WTC11 (cell line): Measurements from ENCODE around the gene SLC37A1. TPM values are rescaled to one million over a fixed set of nuclear protein-coding genes. Genes with fewer than 3 reads are reported as not detected.

Experiments
- ATAC-seq: fragments of 200-7000 bp; cut with Tn5 transposase; 2 replicates; pipeline ENCODE4 v1.10.0; 2021; ENCODE audit warnings: mild to moderate bottlenecking, moderate library complexity
- CTCF ChIA-PET: fragments of 300-600 bp; sonication (Branson Sonifier 250); formaldehyde crosslinking; loops from one replicate; lab custom pipeline; 2021; ENCODE audit warnings: antibody characterized with exemption; lab: Charles Lee
- POLR2A ChIA-PET: fragments of 350-600 bp; sonication (Branson Sonifier 250); formaldehyde crosslinking; loops from one replicate; lab custom pipeline; 2021; ENCODE audit warnings: antibody characterized with exemption; lab: Charles Lee
- DNase-seq: peaks from one replicate; pipeline ENCODE4 v3.0.0; 2021; ENCODE audit warnings: low spot score
- H3K27ac Mint-ChIP-seq: 2 replicates; pipeline ENCODE4 v1.8.0; 2021; ENCODE audit warnings: mixed read lengths
- H3K27me3 Mint-ChIP-seq: 2 replicates; pipeline ENCODE4 v1.8.0; 2021; ENCODE audit warnings: low read depth, mild to moderate bottlenecking, moderate library complexity, mixed read lengths
- H3K36me3 Mint-ChIP-seq: 2 replicates; pipeline ENCODE4 v1.8.0; 2021; ENCODE audit warnings: mixed read lengths
- H3K4me1 Mint-ChIP-seq: 2 replicates; pipeline ENCODE4 v1.8.0; 2022; ENCODE audit warnings: mixed read lengths
- H3K4me3 Mint-ChIP-seq: 2 replicates; pipeline ENCODE4 v1.8.0; 2021; ENCODE audit warnings: mild to moderate bottlenecking, moderate library complexity, mixed read lengths
- H3K9me3 Mint-ChIP-seq: 2 replicates; pipeline ENCODE4 v1.8.0; 2021; ENCODE audit warnings: mixed read lengths
- AR ChIP-seq: fragments of 250-450 bp; sonication (Bioruptor Pico); IDR thresholded peaks from 2 replicates; pipeline ENCODE4 v1.9.0; 2021; ENCODE audit warnings: mild to moderate bottlenecking
- ESRRA ChIP-seq: sonication (generic); formaldehyde crosslinking; IDR thresholded peaks from 2 replicates; pipeline ENCODE4 v1.8.1; 2022; ENCODE audit warnings: mild to moderate bottlenecking, missing genetic modification reagents, borderline replicate concordance
- FOXP1 ChIP-seq: sonication (generic); formaldehyde crosslinking; IDR thresholded peaks from 2 replicates; pipeline ENCODE4 v1.8.0; 2022; ENCODE audit warnings: missing genetic modification reagents, mild to moderate bottlenecking, moderate library complexity, borderline replicate concordance
- KAT7 ChIP-seq: sonication (generic); formaldehyde crosslinking; IDR thresholded peaks from 2 replicates; pipeline ENCODE4 v1.8.1; 2023; ENCODE audit warnings: missing genetic modification reagents, mild to moderate bottlenecking, borderline replicate concordance
- RORB ChIP-seq: fragments of 250-450 bp; sonication (Bioruptor Pico); IDR thresholded peaks from 2 replicates; pipeline ENCODE4 v1.9.0; 2021; ENCODE audit warnings: mild to moderate bottlenecking
- SP1 ChIP-seq: sonication (generic); formaldehyde crosslinking; conservative IDR thresholded peaks from 2 replicates; pipeline ENCODE4 v1.8.1; 2022; ENCODE audit warnings: missing genetic modification reagents
- ZNF121 ChIP-seq: sonication (generic); formaldehyde crosslinking; IDR thresholded peaks from 2 replicates; pipeline ENCODE4 v1.8.0; 2023; ENCODE audit warnings: missing genetic modification reagents
- ZNF232 ChIP-seq: sonication (generic); formaldehyde crosslinking; IDR thresholded peaks from 2 replicates; pipeline ENCODE4 v1.8.0; 2022; ENCODE audit warnings: mild to moderate bottlenecking, missing genetic modification reagents
- ZNF317 ChIP-seq: sonication (generic); formaldehyde crosslinking; IDR thresholded peaks from 2 replicates; pipeline ENCODE4 v1.8.1; 2023; ENCODE audit warnings: low read depth, mild to moderate bottlenecking, moderate library complexity, missing genetic modification reagents, borderline replicate concordance
- ZNF671 ChIP-seq: fragments of 250-450 bp; sonication (Bioruptor Pico); IDR thresholded peaks from 2 replicates; pipeline ENCODE4 v1.8.0; 2021; ENCODE audit warnings: mild to moderate bottlenecking
- total RNA-seq: library from RNA; stranded (reverse); gene quantifications from 3 replicates; pipeline ENCODE4 v1.2.3, GENCODE V29; 2021
- TF ChIP-seq, protein P1 (sequence below): sonication (generic); formaldehyde crosslinking; conservative IDR thresholded peaks from 2 replicates; pipeline ENCODE4 v1.8.1; 2023; ENCODE audit warnings: mild to moderate bottlenecking, low read depth, missing genetic modification reagents, moderate library complexity
- TF ChIP-seq, protein P2 (sequence below): sonication (generic); formaldehyde crosslinking; IDR thresholded peaks from 2 replicates; pipeline ENCODE4 v1.8.0; 2022; ENCODE audit warnings: mild to moderate bottlenecking, missing genetic modification reagents
- TF ChIP-seq, protein P3 (sequence below): fragments of 250-450 bp; sonication (Bioruptor Pico); IDR thresholded peaks from 2 replicates; pipeline ENCODE4 v2.1.2; 2022; ENCODE audit warnings: mild to moderate bottlenecking, moderate library complexity

The SLC37A1 gene
- total RNA-seq, 1 experiment from 2014 or later: 22.7 TPM

- H3K27ac Mint-ChIP-seq: peak overlapping the region; percentile 65; the same call in 1 of the 2 replicates
- no peaks in the 10 kb centered on the region for H3K27me3 Mint-ChIP-seq
- ATAC-seq (no peak), DNase-seq (no peak)
- peaks cover 17% of the 10 kb centered on the region for H3K4me1 Mint-ChIP-seq
- CTCF ChIA-PET: interaction anchor here (1.1 to 1.3 kb wide), 3 partner anchors 10 to 64 kb away, joined by 3 to 4 read pairs (median 4); no protein-coding TSS in a partner anchor
- TF ChIP-seq ZNF317 (CRISPR knock-in tag) (no peak), KAT7 (CRISPR knock-in tag) (no peak), SP1 (no peak), ZNF121 (CRISPR knock-in tag) (no peak), ZNF671 (CRISPR knock-in tag) (no peak), FOXP1 (CRISPR knock-in tag) (no peak)
- TF ChIP-seq, protein P1, sequence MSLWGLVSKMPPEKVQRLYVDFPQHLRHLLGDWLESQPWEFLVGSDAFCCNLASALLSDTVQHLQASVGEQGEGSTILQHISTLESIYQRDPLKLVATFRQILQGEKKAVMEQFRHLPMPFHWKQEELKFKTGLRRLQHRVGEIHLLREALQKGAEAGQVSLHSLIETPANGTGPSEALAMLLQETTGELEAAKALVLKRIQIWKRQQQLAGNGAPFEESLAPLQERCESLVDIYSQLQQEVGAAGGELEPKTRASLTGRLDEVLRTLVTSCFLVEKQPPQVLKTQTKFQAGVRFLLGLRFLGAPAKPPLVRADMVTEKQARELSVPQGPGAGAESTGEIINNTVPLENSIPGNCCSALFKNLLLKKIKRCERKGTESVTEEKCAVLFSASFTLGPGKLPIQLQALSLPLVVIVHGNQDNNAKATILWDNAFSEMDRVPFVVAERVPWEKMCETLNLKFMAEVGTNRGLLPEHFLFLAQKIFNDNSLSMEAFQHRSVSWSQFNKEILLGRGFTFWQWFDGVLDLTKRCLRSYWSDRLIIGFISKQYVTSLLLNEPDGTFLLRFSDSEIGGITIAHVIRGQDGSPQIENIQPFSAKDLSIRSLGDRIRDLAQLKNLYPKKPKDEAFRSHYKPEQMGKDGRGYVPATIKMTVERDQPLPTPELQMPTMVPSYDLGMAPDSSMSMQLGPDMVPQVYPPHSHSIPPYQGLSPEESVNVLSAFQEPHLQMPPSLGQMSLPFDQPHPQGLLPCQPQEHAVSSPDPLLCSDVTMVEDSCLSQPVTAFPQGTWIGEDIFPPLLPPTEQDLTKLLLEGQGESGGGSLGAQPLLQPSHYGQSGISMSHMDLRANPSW (CRISPR knock-in tag): no peak
- TF ChIP-seq, protein P2, sequence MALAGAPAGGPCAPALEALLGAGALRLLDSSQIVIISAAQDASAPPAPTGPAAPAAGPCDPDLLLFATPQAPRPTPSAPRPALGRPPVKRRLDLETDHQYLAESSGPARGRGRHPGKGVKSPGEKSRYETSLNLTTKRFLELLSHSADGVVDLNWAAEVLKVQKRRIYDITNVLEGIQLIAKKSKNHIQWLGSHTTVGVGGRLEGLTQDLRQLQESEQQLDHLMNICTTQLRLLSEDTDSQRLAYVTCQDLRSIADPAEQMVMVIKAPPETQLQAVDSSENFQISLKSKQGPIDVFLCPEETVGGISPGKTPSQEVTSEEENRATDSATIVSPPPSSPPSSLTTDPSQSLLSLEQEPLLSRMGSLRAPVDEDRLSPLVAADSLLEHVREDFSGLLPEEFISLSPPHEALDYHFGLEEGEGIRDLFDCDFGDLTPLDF (CRISPR knock-in tag): no peak
- TF ChIP-seq, protein P3, sequence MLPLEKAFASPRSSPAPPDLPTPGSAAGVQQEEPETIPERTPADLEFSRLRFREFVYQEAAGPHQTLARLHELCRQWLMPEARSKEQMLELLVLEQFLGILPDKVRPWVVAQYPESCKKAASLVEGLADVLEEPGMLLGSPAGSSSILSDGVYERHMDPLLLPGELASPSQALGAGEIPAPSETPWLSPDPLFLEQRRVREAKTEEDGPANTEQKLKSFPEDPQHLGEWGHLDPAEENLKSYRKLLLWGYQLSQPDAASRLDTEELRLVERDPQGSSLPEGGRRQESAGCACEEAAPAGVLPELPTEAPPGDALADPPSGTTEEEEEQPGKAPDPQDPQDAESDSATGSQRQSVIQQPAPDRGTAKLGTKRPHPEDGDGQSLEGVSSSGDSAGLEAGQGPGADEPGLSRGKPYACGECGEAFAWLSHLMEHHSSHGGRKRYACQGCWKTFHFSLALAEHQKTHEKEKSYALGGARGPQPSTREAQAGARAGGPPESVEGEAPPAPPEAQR (CRISPR knock-in tag): no peak
- H3K4me3 Mint-ChIP-seq: no peak overlapping the region
- H3K36me3 Mint-ChIP-seq: peaks cover 8% of the 10 kb centered on the region; the same call in 1 of the 2 replicates
- POLR2A ChIA-PET: interaction anchor here (1.0 kb wide), 1 partner anchor 22 kb away, joined by 3 read pairs; no protein-coding TSS in a partner anchor
- H3K9me3 Mint-ChIP-seq: no peaks in the 10 kb centered on the region
Observed at GRCh38 chr21:42532466-42533181, 19.0 kb downstream of the SLC37A1 start.

DNA sequence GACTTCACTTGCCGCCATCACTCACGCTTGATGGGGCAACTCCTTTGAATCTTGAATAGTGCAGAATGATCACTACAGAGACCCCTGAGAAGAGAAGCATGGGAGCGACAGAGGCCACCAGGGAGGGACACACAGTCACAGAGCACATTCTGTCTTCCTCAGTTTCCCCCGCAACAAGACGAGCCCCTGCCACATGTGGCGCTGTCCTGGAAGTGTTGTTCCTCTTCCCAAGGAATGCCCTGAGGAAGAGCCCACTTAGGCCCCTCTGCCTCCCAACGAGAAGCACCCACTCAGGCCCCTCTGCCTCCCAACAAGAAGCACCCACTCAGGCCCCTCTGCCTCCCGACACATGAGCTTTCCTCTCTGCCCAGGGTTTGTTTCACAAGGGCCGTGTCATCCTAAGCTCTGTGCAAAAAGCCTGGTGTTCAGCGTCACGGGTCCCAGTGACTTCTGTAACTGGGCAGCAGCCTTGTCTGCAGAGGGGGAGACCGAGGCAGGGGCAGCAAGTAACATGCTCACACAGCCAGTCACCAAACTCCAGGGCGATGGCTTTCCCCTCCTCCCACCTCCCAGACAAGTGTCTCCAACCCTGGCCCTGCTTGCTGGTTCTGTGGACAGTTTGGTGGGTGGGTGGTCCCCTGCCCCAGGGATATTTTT lies 19.8 kb downstream of the SLC37A1 start:
- ChIA-PET POLR2A (interaction anchor here (1.0 kb wide), 1 partner anchor 21 kb away, joined by 3 read pairs; no protein-coding TSS in a partner anchor), CTCF (interaction anchor here (1.3 kb wide), 1 partner anchor 65 kb away, joined by 3 read pairs; no protein-coding TSS in a partner anchor)
- no peak for TF ChIP-seq RORB (CRISPR knock-in tag)
- TF ChIP-seq ESRRA (CRISPR knock-in tag): no peak
- no peak for TF ChIP-seq AR (CRISPR knock-in tag)
- TF ChIP-seq ZNF671 (CRISPR knock-in tag): no peak
- TF ChIP-seq ZNF232 (CRISPR knock-in tag): no peak
- DNase-seq (no peak), ATAC-seq (no peak)
- H3K4me3 Mint-ChIP-seq: no peak overlapping the region
- no peak overlapping the region for H3K27ac Mint-ChIP-seq
- peaks cover 17% of the 10 kb centered on the region for H3K4me1 Mint-ChIP-seq
- H3K9me3 Mint-ChIP-seq: no peaks in the 10 kb centered on the region
- no peaks in the 10 kb centered on the region for H3K27me3 Mint-ChIP-seq
- H3K36me3 Mint-ChIP-seq: peaks cover 8% of the 10 kb centered on the region; the same call in 1 of the 2 replicates
